D721Med (cell line): Measurements from ENCODE around the gene CADPS.
A peak's percentile ranks its signal among the peaks of the same experiment; 100 is the strongest.

Experiments used
- DNase-seq: peaks from one replicate; pipeline ENCODE4 v3.0.0; 2011; ENCODE audit warnings: low spot score; ENCODE audit not compliant: insufficient read length
- FAIRE-seq: peaks from 2 replicates; lab custom pipeline; 2011; peaks lifted over from hg19 to GRCh38; lab: Jason Lieb, UNC
- CTCF ChIP-seq: IDR thresholded peaks from 2 replicates; pipeline ENCODE4 v1.5.1; 2012; ENCODE audit warnings: mild to moderate bottlenecking, control low read depth; ENCODE audit not compliant: insufficient read depth; ENCODE audit errors: missing control alignments

The CADPS gene

GRCh38 chr3:62843508-62843907, 31.7 kb downstream of the CADPS start:
- no peak for FAIRE-seq
- no peak for DNase-seq
- no peak for TF ChIP-seq CTCF

GRCh38 chr3:62839748-62840147, 35.5 kb downstream of the CADPS start:
- DNase-seq (no peak), FAIRE-seq (peak; percentile 44)
- TF ChIP-seq CTCF = no peak

- FAIRE-seq (peak; percentile 35), DNase-seq (no peak)
- no peak for TF ChIP-seq CTCF
Observed at GRCh38 chr3:62837145-62837787, 38.0 kb downstream of the CADPS start.

GRCh38 chr3:62835554-62836236, 39.5 kb downstream of the CADPS start:
- TF ChIP-seq CTCF = no peak
- DNase-seq = no peak
- FAIRE-seq = no peak

- FAIRE-seq = peak; percentile 41
- TF ChIP-seq CTCF = peak; percentile 57
- DNase-seq = no peak
Observed at GRCh38 chr3:62833538-62833937, 41.7 kb downstream of the CADPS start.

GRCh38 chr3:62832553-62832952, 42.7 kb downstream of the CADPS start:
- no peak for FAIRE-seq
- DNase-seq = no peak
- TF ChIP-seq CTCF = no peak

- DNase-seq (no peak), FAIRE-seq (peak; percentile 93)
- TF ChIP-seq CTCF = no peak
Observed at GRCh38 chr3:62830727-62831322, 44.4 kb downstream of the CADPS start.
